H9 (cell line): ENCODE results near the gene C2orf72. TPM values are rescaled to one million over a fixed set of nuclear protein-coding genes. Genes with fewer than 3 reads are reported as not detected.

Source experiments
- DNase-seq: peaks from one replicate; pipeline ENCODE4 v3.0.0-alpha.2; 2017
- H2AFZ ChIP-seq: one replicate; pipeline ENCODE4 v1.6.1; 2013; ENCODE audit warnings: mild to moderate bottlenecking, low read length, control low read depth, moderate library complexity
- H2AK5ac ChIP-seq: 2 replicates; pipeline ENCODE4 v1.6.1; 2013; ENCODE audit warnings: low read length, control low read depth, mixed read lengths; ENCODE audit not compliant: insufficient read length
- H2BK120ac ChIP-seq: one replicate; pipeline ENCODE4 v1.6.1; 2013; ENCODE audit warnings: low read depth, mild to moderate bottlenecking, low read length, control low read depth, inconsistent platforms; ENCODE audit not compliant: poor library complexity, severe bottlenecking
- H2BK12ac ChIP-seq: 2 replicates; pipeline ENCODE4 v1.6.1; 2013; ENCODE audit warnings: low read length, control low read depth, mixed read lengths, low read depth; ENCODE audit not compliant: insufficient read length
- H2BK15ac ChIP-seq: 2 replicates; pipeline ENCODE4 v1.6.1; 2013; ENCODE audit warnings: low read depth, low read length, control low read depth
- H2BK20ac ChIP-seq: one replicate; pipeline ENCODE4 v1.6.1; 2013; ENCODE audit warnings: low read depth, mild to moderate bottlenecking, low read length, control low read depth, inconsistent platforms; ENCODE audit not compliant: poor library complexity, severe bottlenecking
- H2BK5ac ChIP-seq: 2 replicates; pipeline ENCODE4 v1.6.1; 2013; ENCODE audit warnings: low read length, control low read depth, mixed read lengths; ENCODE audit not compliant: insufficient read length
- H3K14ac ChIP-seq: 2 replicates; pipeline ENCODE4 v1.6.1; 2013; ENCODE audit warnings: low read length, control low read depth; ENCODE audit not compliant: insufficient read depth
- H3K18ac ChIP-seq: 2 replicates; pipeline ENCODE4 v1.6.1; 2013; ENCODE audit warnings: low read depth, mild to moderate bottlenecking, mixed read lengths, low read length, control low read depth; ENCODE audit not compliant: insufficient read length
- H3K23ac ChIP-seq: 2 replicates; pipeline ENCODE4 v1.6.1; 2013; ENCODE audit warnings: low read length, control low read depth, mixed read lengths, low read depth; ENCODE audit not compliant: insufficient read length
- H3K23me2 ChIP-seq: 2 replicates; pipeline ENCODE4 v1.6.1; 2013; ENCODE audit warnings: low read depth, mild to moderate bottlenecking, mixed read lengths, low read length, control low read depth; ENCODE audit not compliant: insufficient read length, poor library complexity, severe bottlenecking
- H3K27ac ChIP-seq: 2 replicates; pipeline ENCODE4 v1.5.1; 2013; ENCODE audit warnings: low read length, control low read depth, mixed read lengths, low read depth; ENCODE audit not compliant: insufficient read length
- H3K27me3 ChIP-seq: 2 replicates; pipeline ENCODE4 v1.6.1; 2013; ENCODE audit warnings: low read length, control low read depth, inconsistent platforms; ENCODE audit not compliant: insufficient read depth
- H3K4ac ChIP-seq: 2 replicates; pipeline ENCODE4 v1.6.1; 2013; ENCODE audit warnings: low read depth, mild to moderate bottlenecking, control low read depth, inconsistent platforms, low read length, moderate library complexity
- H3K4me1 ChIP-seq: 2 replicates; pipeline ENCODE4 v1.6.1; 2013; ENCODE audit warnings: low read length, control low read depth, inconsistent platforms; ENCODE audit not compliant: insufficient read depth
- H3K4me2 ChIP-seq: 2 replicates; pipeline ENCODE4 v1.6.1; 2013; ENCODE audit warnings: low read length, control low read depth, mixed read lengths; ENCODE audit not compliant: insufficient read length, insufficient read depth
- H3K56ac ChIP-seq: 2 replicates; pipeline ENCODE4 v1.6.1; 2013; ENCODE audit warnings: low read depth, mild to moderate bottlenecking, mixed read lengths, low read length, control low read depth; ENCODE audit not compliant: insufficient read length
- H3K79me1 ChIP-seq: 2 replicates; pipeline ENCODE4 v1.6.1; 2013; ENCODE audit warnings: low read depth, mild to moderate bottlenecking, moderate library complexity, low read length, control low read depth, inconsistent platforms; ENCODE audit not compliant: insufficient read depth, poor library complexity, severe bottlenecking
- H3K79me2 ChIP-seq: 2 replicates; pipeline ENCODE4 v1.6.1; 2013; ENCODE audit warnings: low read length, control low read depth, inconsistent platforms; ENCODE audit not compliant: insufficient read depth
- H3K9ac ChIP-seq: 2 replicates; pipeline ENCODE4 v1.6.1; 2013; ENCODE audit warnings: low read length, control low read depth, mixed read lengths; ENCODE audit not compliant: insufficient read length; ENCODE audit errors: extremely low read depth
- H3K9me3 ChIP-seq: one replicate; pipeline ENCODE4 v1.6.1; 2013; ENCODE audit warnings: low read depth, low read length, inconsistent platforms; ENCODE audit not compliant: control insufficient read depth
- H3T11ph ChIP-seq: one replicate; pipeline ENCODE4 v1.6.1; 2013; ENCODE audit warnings: mild to moderate bottlenecking, low read length, control low read depth, inconsistent platforms
- H4K20me1 ChIP-seq: one replicate; pipeline ENCODE4 v1.6.1; 2013; ENCODE audit not compliant: control insufficient read depth, insufficient read length, insufficient read depth
- H4K5ac ChIP-seq: 2 replicates; pipeline ENCODE4 v1.6.1; 2013; ENCODE audit warnings: low read depth, mild to moderate bottlenecking, mixed read lengths, low read length, control low read depth; ENCODE audit not compliant: insufficient read length
- H4K8ac ChIP-seq: replicated peaks from 2 replicates; pipeline ENCODE4 v1.6.1; 2013; ENCODE audit warnings: low read length, control low read depth, mixed read lengths, low read depth; ENCODE audit not compliant: insufficient read length
- H4K91ac ChIP-seq: 2 replicates; pipeline ENCODE4 v1.6.1; 2013; ENCODE audit warnings: low read depth, mild to moderate bottlenecking, moderate library complexity, mixed read lengths, low read length, control low read depth; ENCODE audit not compliant: insufficient read length
- H3K27ac Mint-ChIP-seq, 3 experiments: 2 replicates in 2 of 3; 3 replicates in 1 of 3; pipeline ENCODE4 v1.8.0; 2020 to 2021; ENCODE audit warnings: mixed read lengths in 3 of 3, mild to moderate bottlenecking in 1 of 3, moderate library complexity in 1 of 3
- H3K27me3 Mint-ChIP-seq: 2 replicates; pipeline ENCODE4 v1.8.0; 2021; ENCODE audit warnings: low read depth, mild to moderate bottlenecking, moderate library complexity, mixed read lengths
- H3K36me3 Mint-ChIP-seq, 3 experiments: 2 replicates in 2 of 3; 3 replicates in 1 of 3; pipeline ENCODE4 v1.8.0; 2020 to 2021; ENCODE audit warnings: low read depth in 3 of 3, mixed read lengths in 3 of 3; ENCODE audit not compliant: insufficient read depth in 1 of 3
- H3K4me1 Mint-ChIP-seq, 2 experiments: 2 replicates each; pipeline ENCODE4 v1.8.0; 2020; ENCODE audit warnings: mixed read lengths in 2 of 2
- H3K4me3 Mint-ChIP-seq, 2 experiments: 2 replicates in 1 of 2; 3 replicates in 1 of 2; pipeline ENCODE4 v1.8.0; 2020 to 2021; ENCODE audit warnings: mild to moderate bottlenecking in 2 of 2, mixed read lengths in 2 of 2, moderate library complexity in 1 of 2
- H3K9me3 Mint-ChIP-seq, 2 experiments: 2 replicates in 1 of 2; 3 replicates in 1 of 2; pipeline ENCODE4 v1.8.0; 2020; ENCODE audit warnings: mild to moderate bottlenecking in 2 of 2, mixed read lengths in 2 of 2, moderate library complexity in 1 of 2
- CTCF ChIP-seq: fragments of 200-600 bp; sonication (generic); conservative IDR thresholded peaks from 3 replicates; pipeline ENCODE4 v1.8.0; 2021; ENCODE audit warnings: antibody characterized with exemption, mild to moderate bottlenecking
- WGBS: extraction: QIAGEN DNeasy Blood & Tissue Kit; methylation state at CpG from one replicate; pipeline ENCODE4 v1.1.7; 2013; ENCODE audit warnings: missing lambda C conversion rate, low lambda C conversion rate, mixed read lengths; ENCODE audit not compliant: insufficient read length; ENCODE audit errors: extremely low coverage; 5-methylcytosine and 5-hydroxymethylcytosine counted together
- total RNA-seq: library from RNA; stranded (reverse); gene quantifications from 2 replicates; pipeline ENCODE4 v1.2.1, GENCODE V29; 2021

C2orf72 gene
- total RNA-seq, 1 experiment from 2014 or later = 1.0 TPM

GRCh38 chr2:230990131-230990898 is 47.0 kb upstream of the C2orf72 start:
- Histone ChIP-seq H3K56ac (no peak overlapping the region), H3T11ph (no peak overlapping the region), H3K18ac (no peak overlapping the region), H4K5ac (no peak overlapping the region), H3K27me3 (no peaks in the 10 kb centered on the region), H3K9me3 (no peaks in the 10 kb centered on the region), H3K4me2 (no peak overlapping the region), H3K79me2 (no peaks in the 10 kb centered on the region), H2AK5ac (no peak overlapping the region), H3K9ac (no peak overlapping the region), H4K20me1 (no peaks in the 10 kb centered on the region), H3K4me1 (no peaks in the 10 kb centered on the region), H3K4ac (no peak overlapping the region), H4K8ac (no peak overlapping the region), H2AFZ (no peak overlapping the region), H3K27ac (no peak overlapping the region), H2BK5ac (no peak overlapping the region), H2BK12ac (no peak overlapping the region), H3K14ac (no peak overlapping the region), H2BK15ac (no peak overlapping the region), H4K91ac (no peak overlapping the region), H2BK120ac (no peak overlapping the region), H3K23me2 (no peaks in the 10 kb centered on the region), H3K79me1 (no peaks in the 10 kb centered on the region), H3K23ac (no peak overlapping the region), H2BK20ac (no peak overlapping the region)
- no peaks in the 10 kb centered on the region for H3K9me3 Mint-ChIP-seq
- no peaks in the 10 kb centered on the region for H3K36me3 Mint-ChIP-seq
- TF ChIP-seq CTCF = no peak
- H3K4me3 Mint-ChIP-seq = no peak overlapping the region
- no peak for DNase-seq
- H3K27me3 Mint-ChIP-seq = peaks cover 7% of the 10 kb centered on the region
- H3K27ac Mint-ChIP-seq = no peak overlapping the region
- no CpG with 5 or more reads among the region's 70 CpGs for WGBS
- H3K4me1 Mint-ChIP-seq = peaks cover 13 to 16% of the 10 kb centered on the region in 2 experiments
